GM19455 (cell line): ENCODE measurements around the gene SLC25A17.
"Not testable (repeated sequence)": the region's sequence is repeated elsewhere in the genome, so short reads cannot be mapped to it uniquely, and the experiment has no call there.

Source experiments
- ATAC-seq: cut with Tn5 transposase; IDR thresholded peaks from one replicate; pipeline ENCODE4 v1.9.1; 2021; ENCODE audit not compliant: unreplicated experiment

SLC25A17 gene

GRCh38 chr22:40819599-40820140 is 524 bp upstream of the SLC25A17 start:
- ATAC-seq = no peak

- peak; percentile 24 for ATAC-seq
Measured at GRCh38 chr22:40818192-40818746, 877 bp downstream of the SLC25A17 start.

GRCh38 chr22:40817737-40818136 is 1.4 kb downstream of the SLC25A17 start:
- no peak for ATAC-seq

GRCh38 chr22:40813912-40814315 is 5.2 kb downstream of the SLC25A17 start:
- ATAC-seq = no peak

- no peak for ATAC-seq
Measured at GRCh38 chr22:40808018-40808841, 10.9 kb downstream of the SLC25A17 start.

GRCh38 chr22:40806711-40807110 is 12.4 kb downstream of the SLC25A17 start:
- ATAC-seq = no peak

- ATAC-seq = no peak
Measured at GRCh38 chr22:40805699-40806203, 13.4 kb downstream of the SLC25A17 start.

- no peak for ATAC-seq
Measured at GRCh38 chr22:40805239-40805638, 13.9 kb downstream of the SLC25A17 start.

GRCh38 chr22:40803321-40803720 is 15.8 kb downstream of the SLC25A17 start:
- no peak for ATAC-seq

- ATAC-seq = no peak
Measured at GRCh38 chr22:40799008-40799407, 20.1 kb downstream of the SLC25A17 start.

- no peak for ATAC-seq
Measured at GRCh38 chr22:40797427-40797826, 21.7 kb downstream of the SLC25A17 start.

- ATAC-seq = no peak
Measured at GRCh38 chr22:40792451-40792850, 26.7 kb downstream of the SLC25A17 start.

GRCh38 chr22:40791241-40791640 is 27.9 kb downstream of the SLC25A17 start:
- ATAC-seq = no peak

- ATAC-seq = no peak
Measured at GRCh38 chr22:40789131-40789530, 30.0 kb downstream of the SLC25A17 start.

GRCh38 chr22:40782521-40782920 is 36.6 kb downstream of the SLC25A17 start:
- no peak for ATAC-seq

GRCh38 chr22:40781749-40782148 is 37.4 kb downstream of the SLC25A17 start:
- ATAC-seq = not testable (repeated sequence)

- ATAC-seq = no peak
Measured at GRCh38 chr22:40769761-40770160, 49.4 kb downstream of the SLC25A17 start.

GRCh38 chr22:40768206-40768605 is 50.9 kb downstream of the SLC25A17 start:
- ATAC-seq = no peak

GRCh38 chr22:40766956-40767355 is 52.2 kb downstream of the SLC25A17 start:
- no peak for ATAC-seq

- no peak for ATAC-seq
Measured at GRCh38 chr22:40764763-40765441, 54.2 kb downstream of the SLC25A17 start.

- ATAC-seq = no peak
Measured at GRCh38 chr22:40759294-40759840, 59.8 kb downstream of the SLC25A17 start.
